Breast epithelium (tissue), 3 donors: ENCODE results near the gene SNTG2.

Experiments
- CTCF ChIP-seq, 3 donors: fragments of 450-650 bp; IDR thresholded peaks; one replicate each; pipeline ENCODE4 v1.5.1; 2016 to 2017; ENCODE audit warnings: antibody characterized with exemption in 3 of 3, mild to moderate bottlenecking in 3 of 3, moderate library complexity in 3 of 3
- POLR2A ChIP-seq: fragments of 450-650 bp; IDR thresholded peaks from one replicate; pipeline ENCODE4 v1.6.1; 2016; ENCODE audit warnings: antibody characterized with exemption, mild to moderate bottlenecking, moderate library complexity
- POLR2AphosphoS5 ChIP-seq, 3 donors: sonication (generic); formaldehyde crosslinking; IDR thresholded peaks; one replicate each; pipeline ENCODE4 v1.6.1; 2017; ENCODE audit warnings: antibody characterized with exemption in 3 of 3

GRCh38 chr2:1072250-1072649 lies 121.6 kb downstream of the SNTG2 start:
- TF ChIP-seq CTCF (IDR thresholded peaks at IDR 0.05) (no peak), POLR2AphosphoS5 (IDR thresholded peaks at IDR 0.05) (no peak), POLR2A (no peak)
